GM21737 (cell line): Measurements from ENCODE around the gene JAKMIP1.
"Not testable (repeated sequence)": the region's sequence is repeated elsewhere in the genome, so short reads cannot be mapped to it uniquely, and the experiment has no call there.

Experiments used
- ATAC-seq: cut with Tn5 transposase; IDR thresholded peaks from one replicate; pipeline ENCODE4 v1.9.1; 2021; ENCODE audit warnings: mild to moderate bottlenecking, moderate library complexity; ENCODE audit not compliant: unreplicated experiment

The JAKMIP1 gene

DNA sequence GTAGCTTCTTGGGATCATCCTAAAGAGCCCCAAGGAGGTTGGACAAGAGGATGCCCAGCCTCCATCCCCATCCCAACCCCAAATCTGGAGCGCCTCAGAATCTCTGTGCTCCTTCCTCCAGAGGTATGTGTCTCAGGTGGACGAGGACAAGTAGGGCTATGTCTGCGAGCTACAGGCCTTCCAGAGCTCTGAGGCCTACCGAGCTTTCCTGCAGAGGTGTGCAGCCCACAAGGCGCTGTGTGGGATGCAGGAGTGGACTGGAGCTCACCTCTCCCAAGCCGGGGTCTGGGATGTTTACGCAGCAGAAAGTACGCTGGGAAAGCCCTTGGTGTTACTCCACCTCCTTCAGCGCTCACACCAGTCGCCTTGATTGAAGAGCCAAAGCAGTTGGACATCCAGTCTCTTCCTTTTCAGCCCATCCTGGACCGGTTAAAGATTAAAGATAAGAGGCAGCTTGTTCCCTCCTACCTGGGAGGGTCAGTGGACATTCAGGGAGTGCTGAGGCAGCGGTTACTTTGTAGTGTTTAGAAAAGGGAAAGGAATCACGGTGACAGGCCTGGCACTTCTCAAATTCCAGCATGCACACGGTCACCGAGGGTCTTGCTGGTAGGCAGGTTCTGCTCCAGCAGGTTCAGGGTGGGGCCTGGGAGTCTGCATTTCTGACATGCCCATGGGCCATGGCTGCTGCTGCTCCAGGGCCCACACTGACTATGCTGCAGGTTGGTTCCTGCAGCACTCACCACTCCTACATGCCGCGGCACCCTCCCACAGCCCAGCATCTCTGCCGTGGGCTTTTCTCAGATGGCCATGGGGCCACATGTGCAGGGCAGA lies 29.5 kb upstream of the JAKMIP1 start:
- ATAC-seq, result no peak

DNA sequence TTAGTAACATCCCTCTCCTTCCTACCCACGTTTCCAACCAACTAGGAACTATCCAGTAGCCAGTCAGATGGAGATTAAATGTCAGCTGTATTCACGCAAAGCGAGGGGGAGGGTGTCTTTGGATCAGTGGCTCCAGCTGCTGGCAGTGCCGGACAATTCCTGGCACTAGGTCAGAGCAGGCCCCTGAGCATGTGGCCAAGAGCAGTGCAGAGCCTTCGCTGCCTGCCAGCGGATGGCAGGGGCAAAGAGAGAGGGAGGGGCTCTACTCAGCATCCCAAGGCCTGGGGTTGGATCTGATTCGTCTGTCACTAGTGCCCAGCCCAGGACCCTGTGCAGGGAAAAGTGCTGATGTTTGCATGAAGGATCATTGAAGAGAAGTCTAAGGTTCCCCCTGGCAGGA lies 28.7 kb upstream of the JAKMIP1 start:
- no peak for ATAC-seq

DNA sequence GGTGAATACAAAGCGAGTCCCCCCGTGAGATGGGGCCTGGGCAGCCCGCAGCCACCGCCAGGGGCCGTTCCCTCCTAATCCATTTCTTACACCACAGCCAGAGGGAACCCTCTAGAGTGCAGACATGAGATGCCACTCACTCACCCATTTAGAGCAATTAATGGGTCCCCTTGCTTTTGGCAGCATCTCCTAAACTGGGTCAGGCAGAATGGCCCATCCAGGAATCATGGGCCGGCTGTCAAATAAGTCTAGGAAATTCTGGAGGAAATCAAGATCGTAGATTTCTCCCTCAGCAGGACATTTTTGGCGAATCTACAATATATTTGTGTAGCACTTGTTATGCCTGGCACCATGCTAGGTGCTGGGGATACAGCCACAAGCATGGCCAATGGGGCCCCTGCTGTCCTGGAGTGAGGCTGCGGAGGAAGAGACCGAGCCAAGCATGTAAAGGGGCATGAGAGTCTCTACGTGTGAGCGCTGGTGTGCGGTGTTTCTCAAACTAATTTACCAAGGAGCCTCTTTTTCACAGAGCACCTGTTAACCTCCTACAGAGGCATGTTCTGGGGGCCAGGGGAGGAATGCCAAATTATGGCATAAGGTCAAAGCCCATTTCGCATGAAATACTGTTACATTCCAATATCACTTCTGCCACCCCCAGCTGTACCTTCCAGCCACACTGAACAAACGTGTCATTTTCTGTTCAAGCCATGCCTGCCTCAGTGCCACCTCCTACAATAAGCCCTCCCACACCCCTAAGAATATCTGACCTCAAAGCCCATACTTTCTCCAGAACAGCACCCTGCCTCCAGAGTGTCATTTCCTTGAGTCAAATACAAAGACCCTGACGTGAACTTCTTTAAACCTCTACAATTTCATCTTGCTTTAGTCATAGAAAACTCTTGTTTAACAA lies 28.1 kb upstream of the JAKMIP1 start:
- ATAC-seq, result no peak

DNA sequence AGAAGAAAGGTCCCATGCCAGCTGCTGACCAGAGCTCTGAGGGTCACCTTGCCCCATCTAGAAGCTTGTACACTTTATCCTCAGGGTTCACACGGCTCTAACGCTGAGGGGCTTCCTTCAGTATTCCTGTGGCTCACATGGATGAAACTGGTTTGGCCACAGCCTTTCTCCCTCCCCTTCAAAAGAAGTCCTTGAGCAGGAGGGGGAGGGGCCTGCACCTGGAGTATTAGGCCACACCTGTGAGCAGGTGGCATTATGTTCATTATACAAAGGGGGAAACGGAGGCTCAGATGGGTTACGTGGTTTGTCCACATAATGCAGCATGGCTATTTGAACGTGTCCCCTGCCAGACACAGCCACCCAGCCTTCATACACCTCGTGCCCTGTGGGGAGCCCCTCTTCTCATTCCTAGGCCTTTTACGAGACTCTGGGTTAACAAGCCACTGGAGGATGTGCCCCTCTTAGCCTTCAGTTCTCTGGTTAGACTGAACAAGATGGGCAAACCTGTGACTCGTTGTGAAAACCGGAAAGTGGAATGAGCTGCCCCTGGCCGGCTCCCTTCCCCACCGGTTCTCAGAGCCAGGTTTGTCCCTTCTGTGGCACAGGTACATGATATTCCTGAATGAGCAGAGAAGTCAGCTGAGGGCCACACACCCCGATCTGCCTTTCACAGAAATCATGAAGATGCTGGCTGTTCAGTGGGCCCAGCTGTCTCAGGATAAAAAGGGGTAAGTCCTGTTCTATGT lies 27.2 kb upstream of the JAKMIP1 start:
- no peak for ATAC-seq

DNA sequence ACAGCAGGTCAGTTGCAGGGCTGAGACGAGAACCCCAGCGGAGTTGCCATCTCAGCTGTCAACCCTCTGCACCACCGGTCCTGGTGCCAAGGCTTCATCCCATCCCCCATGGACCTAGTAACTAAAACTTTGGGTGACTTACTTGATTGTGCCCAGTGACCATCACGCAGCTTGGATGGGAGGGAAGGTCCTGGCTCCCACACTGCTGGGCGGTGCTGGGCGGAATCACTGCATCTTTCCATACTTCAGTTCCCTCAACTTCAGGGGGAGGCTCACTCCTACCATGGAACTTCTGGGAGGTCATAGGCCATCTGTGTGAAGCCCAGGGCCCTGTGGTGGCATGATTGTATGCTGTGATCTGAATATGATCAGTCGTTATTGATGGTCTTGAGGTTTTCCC lies 26.2 kb upstream of the JAKMIP1 start:
- ATAC-seq, result no peak

DNA sequence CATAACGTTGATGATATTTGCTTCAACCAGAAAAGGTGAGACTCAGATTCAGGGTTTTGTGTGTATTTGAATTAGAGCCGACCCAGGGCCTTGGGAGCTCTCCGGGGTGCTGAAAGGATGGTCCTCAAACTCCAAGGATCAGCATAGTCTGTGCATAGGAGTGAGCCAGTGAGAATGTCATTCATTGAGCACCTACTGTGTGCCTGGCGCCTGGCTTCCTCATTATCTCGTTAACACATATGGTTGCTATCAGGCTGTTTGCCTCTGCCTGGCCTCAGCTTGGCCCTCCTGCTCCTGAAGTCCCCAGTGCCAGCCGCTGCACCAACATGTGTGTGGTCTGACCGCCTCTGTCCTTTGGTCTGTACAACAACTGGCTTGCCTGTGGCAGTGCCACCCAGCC lies 25.1 kb upstream of the JAKMIP1 start:
- ATAC-seq, result no peak

DNA sequence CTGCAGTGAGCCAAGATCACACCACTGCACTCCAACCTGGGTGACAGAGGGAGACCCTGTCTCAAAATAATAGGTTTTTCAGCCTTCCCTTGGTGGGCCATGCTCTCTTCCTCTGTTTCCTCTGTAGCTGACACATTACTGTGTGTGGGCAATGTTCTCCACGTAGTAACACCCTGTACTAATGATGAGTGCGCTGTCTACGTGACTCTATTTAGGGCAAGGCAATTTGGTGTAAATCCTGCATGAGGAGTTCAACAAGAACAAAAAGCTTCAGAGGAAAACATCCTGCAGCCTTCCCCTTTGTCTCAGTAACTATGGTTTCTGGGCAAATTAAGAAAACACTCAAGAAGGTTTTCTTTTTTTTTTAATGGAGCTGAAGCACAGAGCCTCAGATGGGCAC lies 24.4 kb upstream of the JAKMIP1 start:
- no peak for ATAC-seq

DNA sequence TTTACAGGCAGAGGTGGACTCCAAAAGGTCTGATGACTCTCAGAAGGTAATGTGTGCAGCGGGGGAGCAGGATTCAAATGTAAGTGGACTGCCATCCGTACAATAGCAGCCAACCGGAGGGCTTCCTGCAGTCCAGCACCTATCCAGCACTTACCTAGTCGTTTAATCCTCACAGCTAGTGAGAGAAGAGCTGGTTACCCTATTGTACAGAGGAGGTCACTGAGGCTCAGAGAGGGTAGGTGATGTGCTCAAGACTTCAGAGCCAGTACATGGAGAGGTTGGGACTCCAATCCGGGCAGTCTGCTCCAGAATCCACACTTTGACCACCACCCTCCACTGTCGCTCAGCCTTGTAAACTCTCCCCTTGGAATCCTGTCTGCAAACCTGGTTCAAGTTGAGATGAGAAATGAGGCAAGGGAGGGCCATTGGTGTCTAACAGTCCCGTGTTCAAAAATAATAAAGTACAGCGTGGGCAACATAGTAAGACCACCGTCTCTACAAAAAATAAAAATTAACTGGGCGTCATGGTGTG lies 22.5 kb upstream of the JAKMIP1 start:
- ATAC-seq, result no peak

DNA sequence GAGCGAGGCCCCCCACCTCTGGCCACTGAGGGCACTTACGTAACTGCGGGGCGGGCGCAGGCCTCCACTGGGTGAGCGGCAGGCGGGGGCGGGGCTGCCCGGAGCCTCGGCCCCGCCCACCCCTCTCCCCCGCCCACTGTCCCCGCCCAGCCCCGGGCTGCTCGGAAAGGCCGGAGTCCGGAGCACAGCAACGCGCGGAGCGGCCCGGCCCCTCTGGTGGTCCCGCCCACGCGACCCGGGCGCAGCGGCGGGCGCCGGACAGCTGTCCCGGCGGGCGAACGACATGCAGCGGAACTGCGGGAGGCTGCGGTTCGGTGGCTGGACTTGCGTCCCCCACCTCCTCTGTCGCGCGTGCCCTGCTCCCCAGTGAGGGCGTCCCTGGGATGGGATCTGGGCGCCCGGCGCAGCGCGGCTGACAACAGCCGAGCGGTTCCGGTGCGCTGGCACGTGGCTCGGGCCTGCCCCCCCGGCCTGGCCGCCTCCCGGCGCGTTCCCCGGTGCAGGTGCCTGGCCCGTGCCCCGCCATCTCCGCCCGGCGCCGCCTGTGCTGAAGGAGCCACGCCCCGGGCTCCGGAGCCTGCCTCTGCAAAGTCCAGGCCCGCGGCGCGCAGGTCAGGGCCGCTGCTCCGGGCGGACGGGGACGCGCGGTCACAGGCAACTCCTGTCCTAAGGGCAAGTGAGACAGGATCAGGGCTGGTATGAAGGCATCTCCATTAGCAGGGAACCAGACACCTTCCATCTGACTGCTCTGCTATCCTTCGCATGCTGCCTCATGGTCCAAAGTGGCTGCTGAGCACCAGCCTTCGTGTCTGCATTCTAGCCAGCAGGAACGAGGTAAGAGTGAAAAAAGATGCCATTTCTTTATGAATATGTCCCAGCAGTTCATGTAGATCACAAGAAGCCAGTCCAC lies 21.8 kb upstream of the JAKMIP1 start:
- no peak for ATAC-seq

DNA sequence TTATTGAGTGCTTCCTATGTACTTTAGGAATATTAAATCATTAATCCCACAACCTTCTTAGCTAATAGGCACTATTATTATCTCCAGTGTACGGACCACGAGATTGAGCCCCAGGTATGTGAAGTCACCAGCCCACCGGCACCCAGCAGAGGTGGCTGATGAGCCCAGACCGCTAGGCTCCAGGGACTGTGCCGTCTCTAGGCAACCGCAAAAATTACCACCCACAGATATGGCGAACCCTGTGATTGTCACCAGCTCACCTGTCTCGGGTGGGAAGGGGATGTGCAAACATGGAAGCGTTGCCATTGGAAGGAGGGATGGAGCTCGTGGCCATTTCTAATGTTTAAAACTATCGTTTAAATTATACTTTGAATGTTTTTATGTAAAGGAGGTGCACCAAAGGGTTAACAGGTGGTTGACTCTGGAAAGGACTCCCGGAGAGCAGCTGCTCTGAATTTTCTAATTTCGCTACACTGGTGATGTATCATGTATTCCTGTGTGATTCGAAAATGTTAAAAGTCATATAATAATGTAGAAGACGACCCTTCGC lies 21.0 kb upstream of the JAKMIP1 start:
- ATAC-seq, result no peak

DNA sequence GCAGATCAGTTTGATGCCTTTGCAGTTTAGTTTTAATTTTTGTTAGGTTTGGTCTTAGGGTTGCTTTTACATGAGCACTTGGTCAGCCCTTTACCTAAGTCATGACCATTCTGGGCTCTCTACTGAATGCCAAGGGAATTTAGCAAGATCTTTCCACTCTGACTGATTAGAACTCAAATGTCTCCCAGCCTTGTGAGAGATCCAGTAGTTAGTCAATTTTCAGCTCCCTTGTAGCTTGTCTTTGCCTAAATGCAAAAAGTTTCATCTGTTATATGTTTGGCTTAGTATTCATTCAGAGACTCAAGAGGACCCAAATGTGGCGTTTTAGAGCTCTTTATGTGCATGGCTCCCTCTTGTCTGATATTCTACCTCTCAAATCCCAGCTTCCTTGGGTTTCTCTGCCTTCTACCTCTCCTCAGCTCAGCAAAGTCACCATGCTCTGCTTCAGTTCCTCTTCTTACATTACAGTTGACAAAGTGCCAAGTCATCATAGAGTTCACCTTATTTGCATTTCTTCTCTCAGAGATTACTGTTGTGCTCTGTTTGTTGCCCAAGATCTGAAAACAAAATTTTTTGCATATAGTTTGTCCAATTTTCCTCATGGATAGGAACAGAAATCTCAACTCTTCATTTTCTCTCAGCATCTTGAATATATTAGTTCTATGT lies 17.5 kb upstream of the JAKMIP1 start:
- ATAC-seq, result peak; percentile 54

DNA sequence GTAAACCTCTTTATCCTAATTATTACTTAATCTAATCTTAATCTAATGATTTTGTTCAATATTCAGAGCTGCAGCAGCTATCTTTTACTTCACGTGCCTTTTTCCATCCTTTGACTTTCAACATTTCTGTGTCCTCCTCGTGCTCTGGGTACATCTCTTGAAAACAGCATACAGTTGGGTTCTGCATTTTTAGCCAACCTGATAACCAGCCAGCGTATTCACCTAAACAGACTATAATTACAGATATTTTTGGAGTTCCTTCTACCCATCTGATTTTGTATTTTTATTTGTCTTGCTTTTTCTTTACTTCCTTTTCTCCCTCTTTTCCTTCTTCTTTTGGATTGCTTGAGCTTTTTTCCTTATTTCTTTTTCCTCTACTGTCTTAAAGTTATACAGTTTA lies 16.2 kb upstream of the JAKMIP1 start:
- no peak for ATAC-seq

DNA sequence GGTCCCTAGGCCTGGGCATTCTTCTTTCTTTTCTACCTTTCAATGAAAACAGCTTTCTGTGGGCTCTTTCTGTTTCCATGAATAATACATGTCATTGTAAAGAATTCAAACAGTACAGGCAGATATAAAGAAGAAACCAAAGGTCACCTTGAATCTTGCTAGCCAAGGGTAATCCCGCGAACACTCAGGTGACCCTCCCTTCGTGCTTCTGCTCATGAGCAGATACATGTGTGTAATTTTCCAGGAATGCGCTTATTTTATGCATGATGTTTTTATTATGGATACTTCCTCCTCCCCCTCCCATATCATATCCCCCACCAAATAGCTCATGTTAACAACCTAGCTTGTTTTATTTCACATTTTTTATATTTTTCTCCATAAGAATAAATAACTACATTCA lies 9.6 kb upstream of the JAKMIP1 start:
- ATAC-seq, result no peak

DNA sequence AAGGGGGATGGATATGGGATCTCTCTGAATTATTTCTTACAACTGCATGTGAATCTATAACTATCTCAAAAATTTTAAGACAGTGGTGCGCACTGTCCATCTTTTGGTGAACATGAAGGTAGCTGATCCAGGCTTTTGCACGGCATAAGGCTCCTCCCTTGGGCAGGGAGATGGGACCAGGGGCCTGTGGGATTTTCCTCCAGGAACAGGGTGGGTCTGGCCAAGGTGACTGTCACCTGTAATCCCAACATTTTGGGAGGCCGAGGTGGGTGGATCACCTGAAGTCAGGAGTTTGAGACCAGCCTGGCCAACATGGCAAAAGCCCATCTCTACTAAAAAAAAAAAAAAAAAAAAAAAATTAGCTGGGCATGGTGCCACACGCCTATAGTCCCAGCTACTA lies 8.9 kb upstream of the JAKMIP1 start:
- ATAC-seq, result not testable (repeated sequence)

DNA sequence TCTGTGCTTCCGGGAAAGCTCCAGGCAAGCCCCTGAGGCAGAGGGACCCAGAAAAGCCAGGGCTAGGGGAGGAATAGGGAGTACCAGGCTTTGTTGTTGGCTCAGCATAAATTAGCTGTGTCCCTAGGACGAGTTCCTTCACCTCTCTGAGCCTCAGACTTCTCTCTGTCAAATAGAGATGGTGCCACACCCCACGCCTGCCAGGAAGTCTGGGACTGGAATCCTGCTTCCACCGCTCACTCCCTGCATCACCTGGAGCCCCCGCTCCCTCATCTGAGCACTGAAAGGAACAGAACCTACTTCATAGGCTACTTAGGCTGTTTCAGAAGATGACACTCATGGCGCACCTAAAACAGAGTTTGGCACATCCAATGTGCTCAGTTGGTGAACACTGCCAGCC lies 8.1 kb upstream of the JAKMIP1 start:
- ATAC-seq, result no peak

DNA sequence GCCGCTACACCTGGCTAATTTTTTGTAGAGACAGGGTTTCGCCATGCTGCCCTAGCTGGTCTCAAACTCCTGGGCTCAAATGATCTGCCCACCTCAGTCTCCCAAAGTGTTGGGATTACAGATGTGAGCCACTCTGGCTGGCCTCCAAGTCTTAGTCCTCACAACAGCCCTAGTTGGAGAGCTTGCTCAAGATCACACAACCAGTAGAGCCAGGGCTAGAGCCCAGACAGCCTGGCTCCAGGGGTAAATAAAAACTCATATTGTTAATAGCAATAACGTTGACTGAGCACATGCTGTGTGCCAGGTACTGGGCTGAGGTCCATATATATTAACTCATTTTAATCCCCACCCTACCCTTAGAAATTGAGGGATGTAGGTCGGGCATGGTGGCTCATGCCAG lies 7.3 kb upstream of the JAKMIP1 start:
- no peak for ATAC-seq

DNA sequence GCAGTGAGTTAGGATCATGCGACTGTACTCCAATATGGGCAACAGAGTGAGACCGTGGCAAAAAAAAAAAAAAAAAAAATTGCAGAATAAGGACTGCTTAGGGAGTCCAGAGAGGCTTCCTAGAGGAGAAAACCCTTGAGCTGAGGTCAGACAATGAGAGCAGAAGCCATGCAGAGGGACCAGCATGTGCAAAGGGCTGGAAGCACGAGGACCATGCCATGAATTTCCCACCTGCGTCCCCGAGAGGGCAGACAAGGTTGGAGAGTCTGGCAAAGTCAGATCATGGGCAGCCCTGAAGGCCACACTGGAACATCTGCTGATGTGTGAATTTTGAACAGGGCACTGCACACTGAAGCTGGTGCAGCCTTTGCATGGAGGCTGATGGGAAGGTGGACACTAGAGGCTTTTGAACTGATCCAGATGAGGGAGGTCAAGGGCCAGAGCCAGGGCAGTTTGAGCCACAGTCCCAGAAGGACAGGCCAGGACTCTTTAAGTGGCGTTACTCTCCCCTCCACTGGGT lies 6.5 kb upstream of the JAKMIP1 start:
- ATAC-seq, result no peak

DNA sequence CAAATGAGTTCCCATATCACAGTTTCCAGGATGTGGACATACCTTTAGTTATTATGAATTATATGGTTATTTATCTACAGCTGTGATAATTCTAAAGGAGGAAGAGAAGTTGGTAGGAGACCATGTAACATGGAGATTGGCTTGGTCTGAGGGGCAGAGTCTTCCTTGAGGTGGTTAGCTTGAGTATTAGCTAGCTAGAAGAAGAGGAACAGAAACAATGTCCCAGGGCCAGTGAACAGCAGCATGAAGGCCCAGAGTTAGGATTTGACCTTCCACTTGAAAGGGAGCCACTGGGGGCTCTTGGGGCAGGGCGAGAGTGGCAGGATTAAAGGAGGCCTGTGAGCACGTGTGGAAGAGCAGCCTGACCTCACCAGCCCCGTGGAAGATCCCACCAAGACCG lies 5.6 kb upstream of the JAKMIP1 start:
- ATAC-seq, result no peak

DNA sequence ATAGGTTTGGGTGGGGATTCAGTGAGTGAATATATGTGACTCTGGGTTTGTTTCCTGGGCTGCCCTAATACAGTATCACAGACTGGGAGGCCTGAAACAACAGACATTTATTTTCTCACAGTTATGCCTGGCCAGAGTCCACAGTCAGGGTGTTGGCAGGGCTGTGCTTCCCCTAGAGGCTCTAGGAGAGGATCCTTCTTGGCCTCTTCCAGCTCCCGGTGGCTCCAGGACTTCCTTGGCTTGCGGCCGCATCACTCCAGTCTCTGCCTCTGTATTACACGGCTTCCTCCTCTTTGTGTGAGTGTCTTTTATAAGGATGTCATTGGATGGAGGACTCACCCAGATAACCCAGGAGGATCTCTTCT lies 5.2 kb upstream of the JAKMIP1 start:
- no peak for ATAC-seq
